ENCODE measurements around the gene UMAD1.
"Not testable (repeated sequence)": the region's sequence is repeated elsewhere in the genome, so short reads cannot be mapped to it uniquely, and the experiment has no call there.

The UMAD1 gene

GRCh38 chr7:7769710-7770627 is 129.4 kb downstream of the UMAD1 start:
- no peak for DNase-seq

- no peak for DNase-seq
Observed at GRCh38 chr7:7771452-7771851, 130.9 kb downstream of the UMAD1 start.

- DNase-seq = no peak
Observed at GRCh38 chr7:7772397-7772821, 131.9 kb downstream of the UMAD1 start.

DNA sequence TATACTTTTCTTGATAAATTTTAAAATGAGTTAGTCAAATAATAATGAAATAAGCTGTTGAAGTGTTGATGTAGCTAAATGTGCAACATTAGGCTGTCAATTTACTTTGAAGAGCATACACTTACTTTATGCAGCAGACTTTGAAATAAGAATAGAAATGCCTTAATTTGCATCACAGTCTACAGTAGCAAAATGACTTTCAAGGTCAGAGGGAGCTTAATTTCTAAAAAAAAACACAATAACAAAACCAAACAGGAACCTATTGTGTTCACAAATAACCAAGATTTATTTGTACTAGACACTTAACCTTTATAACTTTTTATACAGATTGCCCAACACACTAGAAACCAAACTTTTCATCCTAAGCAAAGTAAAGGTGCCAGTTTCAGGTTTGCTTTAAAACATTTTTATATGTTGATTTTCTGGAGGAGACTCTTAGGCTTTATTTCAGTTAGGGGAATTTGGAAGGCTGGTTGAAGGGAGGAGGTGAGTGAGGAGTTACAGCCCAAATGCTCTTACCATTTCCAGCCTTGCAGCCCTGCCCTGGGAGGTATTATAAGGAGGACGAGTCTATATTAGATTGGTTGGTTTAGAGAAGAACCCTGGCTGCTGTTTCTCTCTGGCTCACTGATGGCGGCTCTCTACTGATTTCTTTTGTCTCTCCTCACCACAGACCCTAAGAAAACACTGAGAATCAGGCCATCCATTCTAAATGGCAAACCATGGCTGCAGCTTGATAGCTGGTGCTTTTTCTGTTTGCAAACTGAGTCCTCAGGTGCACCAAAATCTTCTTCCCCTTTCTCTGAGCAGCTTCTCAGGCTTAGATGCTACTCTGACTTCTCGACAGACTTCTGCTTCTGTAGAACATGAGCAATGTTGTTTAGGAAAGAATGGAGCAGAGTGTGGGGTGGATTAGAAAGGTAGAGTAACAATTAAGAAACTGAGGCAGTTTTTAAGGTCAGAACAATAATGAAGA is 133.1 kb downstream of the UMAD1 start:
- DNase-seq = no peak

GRCh38 chr7:7779888-7780287 is 139.3 kb downstream of the UMAD1 start:
- peak in 1 of 2 experiments; percentile 3 for DNase-seq

DNA sequence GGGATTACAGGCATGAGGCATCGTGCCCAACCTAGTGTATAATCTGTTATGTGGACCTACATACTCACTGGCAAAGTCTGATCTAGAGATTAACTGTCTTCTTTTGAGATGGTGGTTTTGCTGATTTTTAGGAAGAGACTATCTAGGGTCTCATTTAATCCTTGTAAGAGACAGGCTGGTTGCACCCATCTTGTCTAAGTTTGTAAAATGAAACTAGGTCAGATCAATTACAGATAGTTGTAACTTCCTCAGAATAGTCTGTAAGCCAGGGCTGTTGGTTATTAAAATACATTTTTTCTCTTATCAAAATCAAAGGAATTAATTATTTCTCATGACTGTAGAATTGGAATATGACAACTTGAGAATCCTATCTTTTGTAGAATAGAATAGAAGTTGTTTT is 142.4 kb downstream of the UMAD1 start:
- DNase-seq = no peak

DNA sequence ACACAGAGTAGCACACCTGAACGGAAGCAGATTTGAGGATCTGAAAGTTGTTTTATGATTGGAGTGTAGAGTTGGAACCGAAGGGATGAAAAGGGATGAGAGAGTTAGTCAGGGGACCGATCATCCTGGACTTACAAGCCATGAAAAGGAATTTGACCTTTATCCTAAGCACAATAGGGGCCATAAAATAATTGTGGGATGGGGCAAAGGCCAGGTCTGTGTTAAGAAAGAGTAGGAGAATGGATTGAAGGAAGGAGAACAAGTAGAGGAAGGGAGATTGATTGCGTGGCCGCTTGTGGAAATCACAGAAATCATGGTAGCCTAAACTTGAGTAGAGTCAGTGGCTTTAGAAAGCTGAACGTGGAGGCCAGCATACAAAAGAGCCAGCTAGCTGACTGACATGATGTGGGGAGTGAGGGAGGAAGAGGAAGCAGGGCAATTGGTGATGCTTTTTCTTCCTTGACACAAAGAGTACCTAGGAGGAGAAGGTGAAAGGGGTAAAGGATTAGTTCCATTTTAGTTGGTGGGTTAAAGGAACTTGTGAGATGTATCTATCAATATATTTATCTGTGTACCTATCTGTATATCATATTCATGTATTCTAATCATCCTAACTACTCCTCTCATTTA is 144.9 kb downstream of the UMAD1 start:
- no peak for DNase-seq

DNA sequence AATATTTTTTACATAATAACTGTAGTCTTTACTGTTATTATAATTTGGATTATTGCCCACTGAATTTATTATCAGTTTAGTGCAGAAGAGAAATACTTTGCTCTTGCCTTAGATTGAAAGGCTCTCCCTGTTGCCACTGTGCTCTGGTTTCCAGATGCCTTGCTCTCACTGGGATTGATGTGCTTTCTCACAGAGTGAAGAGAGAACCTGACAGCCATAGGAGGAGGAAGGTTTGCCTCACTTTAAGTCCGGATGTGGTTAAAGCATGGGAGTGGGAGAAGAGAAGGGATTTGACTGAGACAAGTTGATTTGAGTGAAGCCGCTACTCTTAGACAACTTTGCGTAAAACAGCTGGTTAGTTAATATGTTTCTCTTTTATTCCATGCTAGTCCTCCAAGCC is 146.0 kb downstream of the UMAD1 start:
- no peak for DNase-seq

DNA sequence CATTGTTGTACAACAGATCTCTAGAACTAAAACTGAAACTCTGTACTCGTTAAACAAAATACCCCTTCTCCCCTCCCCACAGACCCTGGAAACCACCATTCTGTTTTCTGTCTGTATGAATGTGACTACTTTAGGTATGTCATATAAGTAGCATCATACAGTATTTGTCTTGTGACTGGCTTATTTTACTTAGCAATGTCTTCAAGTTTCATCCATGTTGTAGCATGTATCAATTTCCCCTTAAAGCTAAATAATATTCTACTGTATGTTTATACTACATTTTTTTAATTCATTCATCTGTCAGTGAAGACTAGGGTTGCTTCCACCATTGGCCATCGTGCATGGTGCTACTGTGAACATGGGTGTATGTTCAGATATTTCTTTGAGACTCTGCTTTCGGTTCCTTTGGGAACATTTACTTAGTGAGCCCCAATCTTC is 149.0 kb downstream of the UMAD1 start:
- no peak for DNase-seq

- DNase-seq = no peak
Observed at GRCh38 chr7:7790041-7790741, 149.6 kb downstream of the UMAD1 start.

GRCh38 chr7:7791523-7791922 is 151.0 kb downstream of the UMAD1 start:
- DNase-seq = no peak

DNA sequence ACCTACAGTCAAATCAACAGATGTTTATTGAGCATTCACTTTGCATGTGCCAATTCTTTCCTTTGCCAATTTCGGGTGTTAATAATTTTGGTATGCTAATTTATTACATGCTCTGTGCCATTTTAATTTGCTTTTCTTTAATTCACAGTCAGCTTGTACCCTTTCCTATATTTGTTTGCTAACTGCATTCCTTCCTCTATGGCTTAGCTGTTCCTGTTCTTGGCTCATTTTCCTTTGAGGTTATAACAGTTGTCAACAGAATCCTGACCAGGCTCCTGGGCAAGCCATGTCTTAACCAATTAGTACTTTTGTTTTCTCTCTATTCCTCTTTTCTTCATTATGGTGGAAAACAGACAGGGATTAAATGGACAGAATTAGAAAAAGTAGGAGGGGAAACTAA is 151.5 kb downstream of the UMAD1 start:
- no peak for DNase-seq

- no peak for DNase-seq
Observed at GRCh38 chr7:7793249-7793648, 152.7 kb downstream of the UMAD1 start.

- no peak for DNase-seq
Observed at GRCh38 chr7:7793921-7794320, 153.4 kb downstream of the UMAD1 start.

DNA sequence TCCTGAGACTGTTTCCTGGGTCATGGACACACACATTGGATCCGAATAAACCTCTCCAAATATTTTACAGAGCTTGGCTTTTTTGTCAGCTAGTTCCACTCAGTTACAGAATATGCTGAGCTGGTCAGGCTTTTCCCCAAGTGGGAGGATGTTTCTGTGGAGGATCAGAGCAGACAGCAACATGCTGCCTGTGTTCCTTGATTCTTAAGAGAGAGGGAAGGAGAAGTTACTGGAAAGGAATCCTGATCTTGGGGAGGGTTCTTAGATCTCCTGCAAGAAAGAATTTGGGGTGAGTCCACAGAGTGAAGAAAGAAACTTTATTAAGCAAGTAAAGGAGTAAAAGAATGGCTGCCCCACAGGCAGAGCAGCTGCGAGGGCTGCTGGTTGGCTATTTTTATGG is 154.7 kb downstream of the UMAD1 start:
- DNase-seq = no peak

DNA sequence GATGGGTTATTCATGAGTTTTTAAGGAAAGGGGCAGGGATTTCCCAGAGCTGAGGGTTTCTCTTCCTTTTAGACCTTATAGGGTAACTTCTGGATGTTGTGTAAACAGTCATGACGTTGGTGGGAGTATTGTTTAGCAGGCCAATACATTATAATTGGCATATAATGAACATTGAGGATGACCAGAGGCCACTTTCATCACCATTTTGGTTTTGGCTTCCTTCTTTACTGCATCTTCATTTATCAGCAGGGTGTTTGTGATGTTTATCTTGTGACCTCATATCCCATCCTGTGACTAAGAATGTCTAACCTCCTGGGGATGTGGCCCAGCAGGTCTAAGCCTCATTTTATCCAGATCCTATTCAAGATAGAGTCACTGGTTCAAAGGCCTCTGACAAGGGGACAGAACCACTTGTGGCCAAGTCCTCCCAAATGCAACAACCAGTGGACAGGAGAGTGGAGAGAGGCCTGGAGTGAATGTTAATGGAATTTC is 155.1 kb downstream of the UMAD1 start:
- no peak for DNase-seq

- DNase-seq = no peak
Observed at GRCh38 chr7:7798510-7798909, 158.0 kb downstream of the UMAD1 start.

GRCh38 chr7:7799138-7799537 is 158.6 kb downstream of the UMAD1 start:
- no peak for DNase-seq

DNA sequence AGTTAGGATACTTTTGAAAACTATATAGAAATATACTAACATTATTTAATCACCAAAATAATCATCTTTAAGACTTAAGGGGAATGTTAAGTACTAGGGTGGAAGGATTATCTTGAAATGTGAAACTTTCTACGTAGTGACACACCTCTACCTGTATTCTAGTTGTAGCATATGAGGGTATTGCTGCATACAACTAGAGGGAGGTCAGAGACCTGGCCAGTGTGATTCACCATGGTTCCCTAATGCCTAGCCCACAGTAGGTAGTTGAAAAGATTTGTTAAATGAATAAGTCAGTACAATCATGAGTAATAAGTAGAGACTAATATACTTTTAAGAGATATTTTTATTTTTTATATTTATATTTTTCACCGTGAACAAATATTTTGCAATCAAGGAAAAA is 162.0 kb downstream of the UMAD1 start:
- DNase-seq = no peak

DNA sequence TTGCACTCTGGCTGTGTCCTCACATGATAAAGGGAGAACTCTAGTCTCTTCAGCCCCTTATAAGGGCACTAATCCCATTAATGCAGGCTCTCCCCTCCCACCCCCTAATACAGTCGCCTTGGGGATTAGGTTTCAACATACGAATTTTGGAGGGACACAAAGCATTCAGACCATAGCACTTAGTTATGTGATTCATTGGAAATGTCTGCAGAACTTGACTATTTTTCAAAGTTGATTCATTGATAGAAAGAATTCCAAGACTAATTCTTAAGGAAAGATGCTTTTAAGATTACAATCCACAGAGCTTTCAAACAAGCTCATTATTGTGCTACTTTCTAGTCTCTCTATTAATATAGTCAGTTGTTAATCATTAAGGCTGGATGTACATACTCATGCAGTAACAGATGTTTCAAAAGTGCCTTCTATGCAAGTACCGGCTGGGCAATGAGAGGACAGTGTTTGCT is 163.2 kb downstream of the UMAD1 start:
- DNase-seq = no peak

DNA sequence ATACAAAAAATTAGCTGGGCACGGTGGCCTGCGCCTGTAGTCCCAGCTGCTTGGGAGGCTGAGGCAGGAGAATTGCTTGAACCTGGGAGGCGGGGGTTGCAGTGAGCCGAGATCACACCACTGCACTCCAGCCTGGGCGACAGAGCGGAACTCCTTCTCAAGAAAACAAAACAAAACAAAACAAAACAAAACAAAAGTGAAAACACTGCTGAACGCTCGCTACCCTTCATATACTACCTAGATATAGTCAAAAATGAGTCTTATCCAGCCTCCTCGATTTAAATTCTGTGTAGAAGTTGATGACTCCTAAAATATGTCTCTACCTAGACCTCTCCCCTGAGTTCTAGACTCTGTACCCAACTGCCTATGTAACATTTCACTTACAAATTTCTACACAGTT is 164.3 kb downstream of the UMAD1 start:
- DNase-seq = not testable (repeated sequence)

DNA sequence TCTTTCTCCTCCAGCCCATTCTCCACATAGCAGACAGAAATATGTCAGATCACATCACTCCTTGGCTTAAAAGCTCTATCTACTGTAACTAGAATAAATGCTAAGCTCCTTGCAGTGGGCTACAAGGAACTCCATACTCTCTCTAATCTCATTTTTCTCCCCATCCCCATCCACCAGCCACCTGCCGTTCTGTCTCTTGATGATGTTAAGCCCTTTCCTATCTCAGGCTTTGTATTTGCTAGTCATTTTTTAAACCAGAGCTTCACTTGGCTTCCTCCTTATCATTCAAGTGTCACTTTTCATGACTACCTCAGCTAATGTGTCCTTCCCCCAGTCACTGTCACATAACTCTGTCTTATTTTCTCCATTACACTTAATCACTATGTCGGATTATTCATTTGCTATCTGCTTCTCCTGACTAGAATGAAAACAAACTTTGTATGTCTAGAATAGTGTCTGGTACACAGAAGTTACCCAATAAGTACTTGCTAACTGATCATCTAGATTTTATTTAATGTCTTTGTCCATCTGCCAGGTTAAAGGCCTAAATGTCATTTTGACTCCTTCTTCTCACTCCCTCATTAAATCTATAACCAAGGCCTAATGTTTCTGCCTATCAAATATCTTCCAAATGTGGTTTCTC is 165.1 kb downstream of the UMAD1 start:
- no peak for DNase-seq

Data from Kasumi-1 (cell line).